Activated gamma-delta T cell treated with anti-CD3 and anti-CD28 coated beads, Interleukin-2, amount 50 U/mL, for 16 hours (primary cell): ENCODE measurements around the gene DLG4.
A peak's percentile ranks its signal among the peaks of the same experiment; 100 is the strongest.

Experiments used
- DNase-seq: peaks from one replicate; pipeline ENCODE4 v3.0.0-alpha.2; 2020; ENCODE audit warnings: low read depth

The DLG4 gene

GRCh38 chr17:7229504-7229903, 9.9 kb upstream of the DLG4 start:
- no peak for DNase-seq

- DNase-seq, result no peak
These were observed 9.3 kb upstream of the DLG4 start for GRCh38 chr17:7228920-7229319.

- no peak for DNase-seq
These were observed 7.4 kb upstream of the DLG4 start for GRCh38 chr17:7226721-7227710.

GRCh38 chr17:7225711-7226331, 6.2 kb upstream of the DLG4 start:
- no peak for DNase-seq

- no peak for DNase-seq
These were observed 5.0 kb upstream of the DLG4 start for GRCh38 chr17:7224661-7225111.

GRCh38 chr17:7224110-7224509, 4.5 kb upstream of the DLG4 start:
- no peak for DNase-seq

- no peak for DNase-seq
These were observed 3.7 kb upstream of the DLG4 start for GRCh38 chr17:7223375-7223774.

- no peak for DNase-seq
These were observed 3.3 kb upstream of the DLG4 start for GRCh38 chr17:7222972-7223292.

GRCh38 chr17:7222093-7222971, 2.7 kb upstream of the DLG4 start:
- DNase-seq, result no peak

GRCh38 chr17:7221278-7222092, 1.8 kb upstream of the DLG4 start:
- no peak for DNase-seq

- DNase-seq, result peak; percentile 35
These were observed 1.1 kb upstream of the DLG4 start for GRCh38 chr17:7220593-7221277.

GRCh38 chr17:7219229-7219811, 316 bp downstream of the DLG4 start:
- DNase-seq, result no peak

GRCh38 chr17:7218758-7219157, 878 bp downstream of the DLG4 start:
- no peak for DNase-seq

- no peak for DNase-seq
These were observed 1.5 kb downstream of the DLG4 start for GRCh38 chr17:7218166-7218565.

GRCh38 chr17:7217113-7217987, 2.3 kb downstream of the DLG4 start:
- DNase-seq, result no peak

- no peak for DNase-seq
These were observed 3.2 kb downstream of the DLG4 start for GRCh38 chr17:7216242-7217112.

GRCh38 chr17:7215652-7216180, 3.9 kb downstream of the DLG4 start:
- no peak for DNase-seq

GRCh38 chr17:7215136-7215638, 4.4 kb downstream of the DLG4 start:
- no peak for DNase-seq
